Muscle layer of duodenum (tissue), 2 donors: ENCODE measurements around the gene ZNF423.

Experiments
- H3K27ac ChIP-seq: one replicate; pipeline ENCODE4 v1.7.0; 2013; ENCODE audit warnings: mild to moderate bottlenecking, low read length
- H3K27me3 ChIP-seq: one replicate; pipeline ENCODE4 v1.7.0; 2013; ENCODE audit warnings: low read depth, mild to moderate bottlenecking, control low read depth, low read length
- H3K36me3 ChIP-seq, 2 donors: one replicate each; pipeline ENCODE4 v1.7.0; 2013; ENCODE audit warnings: low read length in 2 of 2, control low read depth in 1 of 2, mild to moderate bottlenecking in 1 of 2; ENCODE audit not compliant: insufficient read depth in 2 of 2, control insufficient read depth in 1 of 2
- H3K4me1 ChIP-seq, 2 donors: one replicate each; pipeline ENCODE4 v1.7.0; 2013; ENCODE audit warnings: low read length in 2 of 2, mild to moderate bottlenecking in 2 of 2, control low read depth in 1 of 2, moderate library complexity in 1 of 2; ENCODE audit not compliant: insufficient read depth in 2 of 2, control insufficient read depth in 1 of 2
- H3K4me3 ChIP-seq, 2 donors: one replicate each; pipeline ENCODE4 v1.7.0; 2013; ENCODE audit warnings: low read length in 2 of 2, low read depth in 1 of 2, mild to moderate bottlenecking in 1 of 2
- H3K9me3 ChIP-seq, 2 donors: one replicate each; pipeline ENCODE4 v1.7.0; 2013; ENCODE audit warnings: low read length in 2 of 2, control low read depth in 1 of 2, mild to moderate bottlenecking in 1 of 2; ENCODE audit not compliant: control insufficient read depth in 1 of 2
- donor health status: healthy.

The ZNF423 gene

DNA sequence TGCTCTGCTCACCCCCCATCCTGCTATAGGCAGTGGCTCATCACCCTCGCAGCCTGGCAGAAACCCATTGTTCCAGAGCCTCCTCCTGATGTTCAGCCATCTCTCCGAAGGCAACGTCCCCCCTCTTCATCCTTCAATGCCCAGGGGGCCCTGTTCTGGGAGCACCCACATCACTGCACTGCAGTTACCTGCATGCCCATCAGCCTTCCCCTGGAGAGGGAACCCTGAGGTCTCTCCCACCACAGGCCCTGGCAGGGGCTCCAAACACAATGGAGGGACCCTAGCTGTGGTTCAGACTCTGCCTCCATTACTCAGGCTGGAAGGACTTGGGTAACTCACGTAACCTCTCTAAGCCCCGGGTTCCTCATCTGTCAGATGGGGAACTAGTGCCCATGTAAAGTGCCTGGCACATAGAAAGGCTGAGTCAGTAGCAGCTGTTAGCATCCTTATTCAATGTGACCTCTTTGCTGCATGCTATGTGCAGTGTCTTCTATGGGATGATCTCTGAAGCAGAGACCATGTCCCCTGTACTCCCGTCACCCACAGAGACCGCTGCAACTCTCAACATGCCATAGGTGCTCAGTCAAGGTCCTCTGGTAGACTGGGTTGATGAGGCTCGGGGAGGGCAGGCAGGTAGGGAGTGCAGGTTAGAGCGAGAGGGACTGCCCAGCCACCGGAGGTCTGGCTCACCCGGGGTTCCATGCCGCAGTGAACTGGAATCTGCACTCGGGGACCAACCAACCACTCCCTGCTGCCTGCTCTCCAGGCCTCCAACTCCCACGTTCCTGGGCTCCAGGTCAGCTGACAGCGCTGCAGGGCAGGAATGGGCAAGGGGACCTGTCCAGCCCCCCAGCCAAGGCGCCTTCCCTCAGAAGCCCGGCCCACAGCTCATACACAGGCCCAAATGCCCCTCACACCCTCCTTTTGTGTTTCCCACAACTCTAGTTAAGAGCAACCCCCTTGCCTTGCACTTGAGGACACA is 233.2 kb downstream of the ZNF423 start:
- H3K4me1 ChIP-seq = peaks cover 7 to 28% of the 10 kb centered on the region in 2 donors

DNA sequence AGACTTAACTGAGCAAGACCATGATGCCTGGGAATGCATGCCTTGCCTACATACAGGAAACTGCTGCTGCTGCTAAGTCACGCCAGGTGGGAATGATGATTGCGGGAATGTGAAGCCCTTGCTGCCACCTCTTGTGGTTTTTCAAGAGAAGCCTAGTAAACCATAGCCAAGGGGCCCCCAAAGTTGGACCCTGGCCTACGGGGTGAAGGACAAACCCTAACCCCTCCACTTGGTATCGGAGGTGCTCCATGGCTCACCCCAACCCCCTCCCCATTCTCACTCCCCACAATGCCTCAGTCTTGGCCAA is 233.9 kb downstream of the ZNF423 start:
- no peaks in the 10 kb centered on the region for H3K36me3 ChIP-seq
- H3K4me3 ChIP-seq = no peak overlapping the region
- H3K4me1 ChIP-seq = peaks cover 7 to 28% of the 10 kb centered on the region in 2 donors
- H3K27me3 ChIP-seq = no peaks in the 10 kb centered on the region
- no peak overlapping the region for H3K27ac ChIP-seq
- no peaks in the 10 kb centered on the region for H3K9me3 ChIP-seq

More for the DNA sequence above, 233.2 kb downstream of the ZNF423 start:
- no peaks in the 10 kb centered on the region for H3K27me3 ChIP-seq
- no peak overlapping the region for H3K4me3 ChIP-seq
- no peaks in the 10 kb centered on the region for H3K36me3 ChIP-seq
- no peak overlapping the region for H3K27ac ChIP-seq
- no peaks in the 10 kb centered on the region for H3K9me3 ChIP-seq

DNA sequence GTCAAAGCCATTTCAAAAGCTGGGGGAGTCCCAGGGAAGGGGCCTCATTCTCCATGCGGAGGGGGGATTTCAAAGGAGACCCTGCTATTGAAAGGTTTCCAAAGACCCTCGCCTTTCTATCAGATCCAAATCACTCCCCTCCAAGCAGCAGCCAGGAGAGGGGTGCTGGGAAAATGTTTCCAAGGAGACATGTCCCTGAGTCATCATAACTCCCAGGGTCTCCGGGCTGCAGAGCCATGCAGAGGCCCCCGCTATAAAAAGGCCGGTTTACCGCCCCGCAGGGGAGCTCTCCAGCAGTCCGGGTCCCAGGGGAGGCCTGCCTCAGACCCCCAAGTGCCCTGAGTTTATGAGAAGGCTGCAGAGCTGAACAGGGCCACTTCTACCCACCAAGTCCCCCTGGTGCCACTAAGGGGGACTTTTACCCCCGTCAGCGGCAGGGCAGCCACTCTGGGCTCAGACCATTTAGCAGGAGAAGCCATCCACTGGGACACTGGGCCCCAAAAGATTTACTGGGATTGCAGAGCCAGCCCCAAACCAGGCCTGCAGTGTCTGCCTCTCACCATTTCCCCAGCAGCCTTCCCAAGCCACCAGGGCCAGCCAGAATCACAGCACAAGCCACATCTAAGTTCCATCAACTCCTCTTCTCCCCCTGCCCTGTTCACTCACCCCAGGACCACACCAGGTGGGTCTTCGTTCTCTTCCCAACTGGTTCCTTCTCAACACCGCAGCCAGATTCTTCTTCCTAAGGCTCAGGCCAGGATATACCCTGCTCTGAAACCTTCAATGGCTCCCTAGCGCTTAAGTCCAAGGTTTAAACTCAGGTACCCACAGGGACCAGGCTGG is 234.4 kb downstream of the ZNF423 start:
- Histone ChIP-seq H3K27me3 (no peaks in the 10 kb centered on the region), H3K27ac (no peak overlapping the region), H3K36me3 (no peaks in the 10 kb centered on the region), H3K4me3 (no peak overlapping the region), H3K9me3 (no peaks in the 10 kb centered on the region), H3K4me1 (peaks cover 7 to 28% of the 10 kb centered on the region in 2 donors)

DNA sequence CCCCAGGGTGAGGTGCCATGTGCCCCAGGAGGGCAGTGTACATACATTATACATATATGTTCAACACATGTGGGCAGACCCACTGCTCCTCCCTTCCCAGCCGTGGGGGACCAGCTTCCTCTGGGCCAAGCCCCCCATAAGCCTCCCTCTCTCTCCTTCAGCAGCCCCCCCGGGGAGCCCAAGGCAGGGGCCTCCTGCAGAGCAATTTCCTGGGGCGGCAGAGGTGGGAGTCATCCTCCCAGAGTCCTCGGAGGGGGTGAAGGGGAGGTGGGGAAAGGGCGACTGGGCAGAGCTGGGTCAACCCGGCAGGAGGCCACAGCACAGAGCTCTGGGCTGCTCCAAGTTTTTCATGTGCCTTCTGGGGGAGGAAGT is 235.1 kb downstream of the ZNF423 start:
- no peaks in the 10 kb centered on the region for H3K9me3 ChIP-seq
- H3K4me1 ChIP-seq = peaks cover 7 to 28% of the 10 kb centered on the region in 2 donors
- H3K36me3 ChIP-seq = no peaks in the 10 kb centered on the region
- H3K27ac ChIP-seq = peak overlapping the region; percentile 36
- H3K4me3 ChIP-seq = no peak overlapping the region
- no peaks in the 10 kb centered on the region for H3K27me3 ChIP-seq

DNA sequence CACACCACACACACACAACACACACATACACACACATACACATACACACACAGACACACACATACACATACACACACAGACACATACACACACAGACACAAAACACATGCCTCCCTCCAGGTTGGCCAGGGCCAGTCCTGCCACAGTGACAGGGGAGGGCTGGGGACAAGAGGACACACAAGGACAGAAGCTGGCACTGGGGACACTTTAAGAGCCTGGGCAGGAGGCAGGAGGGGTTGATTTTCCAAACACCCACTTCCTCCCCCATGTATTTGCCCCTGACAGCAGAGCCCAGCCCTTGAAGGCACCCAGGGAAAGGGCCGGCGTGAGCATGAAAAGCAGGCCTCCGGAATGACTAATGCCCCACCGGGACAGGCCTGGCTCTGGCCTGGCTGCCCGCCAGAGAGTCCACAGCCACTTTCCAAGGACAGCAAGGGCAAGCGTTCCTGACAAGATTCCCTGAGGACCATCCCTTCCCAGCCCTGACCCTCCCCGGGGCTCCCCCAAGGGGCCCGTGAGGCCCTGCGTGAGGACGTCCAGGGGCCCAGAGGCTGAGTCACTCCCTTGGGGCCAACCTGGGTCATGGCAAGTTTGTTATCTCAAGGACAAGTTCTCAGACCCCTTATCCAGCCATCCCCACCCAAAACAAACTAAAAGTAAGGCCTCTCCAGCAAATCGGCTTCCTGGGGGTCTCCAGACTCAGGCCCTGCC is 235.6 kb downstream of the ZNF423 start:
- Histone ChIP-seq H3K36me3 (no peaks in the 10 kb centered on the region), H3K4me3 (no peak overlapping the region), H3K4me1 (peaks cover 7 to 25% of the 10 kb centered on the region in 2 donors), H3K27ac (peak overlapping the region; percentile 36), H3K27me3 (no peaks in the 10 kb centered on the region), H3K9me3 (no peaks in the 10 kb centered on the region)

DNA sequence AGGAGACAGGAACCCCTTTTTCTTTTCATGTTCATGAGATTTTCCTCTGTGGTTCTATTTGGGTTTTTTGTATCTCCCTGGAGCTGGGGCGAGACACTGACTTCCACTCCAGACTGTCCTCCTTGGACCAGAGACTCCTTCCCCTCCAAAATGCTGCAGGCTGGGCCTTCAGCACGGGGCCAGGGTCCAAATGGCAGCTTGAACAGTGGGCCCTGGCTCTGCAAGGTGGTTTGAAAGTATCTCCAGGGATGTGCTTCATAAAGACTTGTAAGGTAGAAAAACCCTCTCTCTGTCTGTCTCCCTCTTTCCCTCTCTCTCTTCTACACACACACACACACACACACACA is 236.1 kb downstream of the ZNF423 start:
- Histone ChIP-seq H3K9me3 (no peaks in the 10 kb centered on the region), H3K4me1 (peaks cover 7 to 24% of the 10 kb centered on the region in 2 donors), H3K36me3 (no peaks in the 10 kb centered on the region), H3K27me3 (no peaks in the 10 kb centered on the region), H3K27ac (peak overlapping the region; percentile 36), H3K4me3 (no peak overlapping the region)

DNA sequence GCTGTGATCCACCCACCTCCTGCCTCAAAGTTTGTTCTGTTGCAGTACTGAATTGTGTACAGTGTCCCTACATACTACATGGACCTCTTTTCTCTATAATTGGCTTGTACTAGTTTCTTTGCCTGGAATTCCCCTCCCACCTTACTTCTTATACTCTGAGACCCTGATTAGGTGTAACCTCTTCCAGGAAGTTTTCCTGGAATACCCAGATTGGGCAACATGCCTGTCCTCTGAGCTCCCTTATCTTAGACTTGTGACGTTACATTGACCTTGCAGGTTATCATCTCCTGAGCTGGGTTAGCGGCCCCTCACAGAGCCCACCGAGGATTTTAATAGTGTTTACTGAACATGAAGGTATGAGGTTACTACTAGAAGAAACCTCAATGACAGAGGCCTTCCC is 237.0 kb downstream of the ZNF423 start:
- Histone ChIP-seq H3K4me1 (peaks cover 7 to 24% of the 10 kb centered on the region in 2 donors), H3K9me3 (no peaks in the 10 kb centered on the region), H3K27ac (no peak overlapping the region), H3K27me3 (no peaks in the 10 kb centered on the region), H3K4me3 (no peak overlapping the region), H3K36me3 (no peaks in the 10 kb centered on the region)

DNA sequence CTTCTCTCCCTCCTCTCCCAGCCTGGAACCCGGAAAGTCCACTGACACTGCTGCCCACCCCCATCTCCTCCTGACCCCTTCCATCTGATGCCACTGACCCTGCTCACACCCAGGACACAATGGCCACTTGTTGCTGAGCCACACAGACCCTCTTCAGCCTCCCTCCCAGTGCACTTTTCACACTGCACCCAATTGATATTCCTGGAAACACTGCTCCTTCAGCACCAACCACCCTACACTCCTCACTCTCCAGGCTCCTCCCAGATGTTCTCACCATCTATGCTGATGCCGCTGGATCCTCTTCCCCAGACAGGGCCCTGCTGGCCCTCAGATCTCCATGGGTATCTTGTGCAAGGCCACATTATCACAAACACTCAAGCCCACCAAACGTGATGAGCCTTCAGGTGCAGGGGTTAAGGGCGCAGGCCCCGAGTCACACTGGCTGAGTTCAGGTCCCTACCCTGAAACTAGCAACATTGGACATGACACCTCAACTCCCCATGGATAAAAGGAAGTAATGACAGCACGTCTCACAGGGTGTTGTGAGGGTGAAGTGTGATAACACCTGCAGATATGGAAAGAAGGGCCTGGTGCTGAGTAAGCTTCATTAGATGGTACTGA is 238.1 kb downstream of the ZNF423 start:
- Histone ChIP-seq H3K4me1 (peaks cover 7 to 24% of the 10 kb centered on the region in 2 donors), H3K9me3 (no peaks in the 10 kb centered on the region), H3K4me3 (no peak overlapping the region), H3K27ac (no peak overlapping the region), H3K36me3 (no peaks in the 10 kb centered on the region), H3K27me3 (no peaks in the 10 kb centered on the region)

DNA sequence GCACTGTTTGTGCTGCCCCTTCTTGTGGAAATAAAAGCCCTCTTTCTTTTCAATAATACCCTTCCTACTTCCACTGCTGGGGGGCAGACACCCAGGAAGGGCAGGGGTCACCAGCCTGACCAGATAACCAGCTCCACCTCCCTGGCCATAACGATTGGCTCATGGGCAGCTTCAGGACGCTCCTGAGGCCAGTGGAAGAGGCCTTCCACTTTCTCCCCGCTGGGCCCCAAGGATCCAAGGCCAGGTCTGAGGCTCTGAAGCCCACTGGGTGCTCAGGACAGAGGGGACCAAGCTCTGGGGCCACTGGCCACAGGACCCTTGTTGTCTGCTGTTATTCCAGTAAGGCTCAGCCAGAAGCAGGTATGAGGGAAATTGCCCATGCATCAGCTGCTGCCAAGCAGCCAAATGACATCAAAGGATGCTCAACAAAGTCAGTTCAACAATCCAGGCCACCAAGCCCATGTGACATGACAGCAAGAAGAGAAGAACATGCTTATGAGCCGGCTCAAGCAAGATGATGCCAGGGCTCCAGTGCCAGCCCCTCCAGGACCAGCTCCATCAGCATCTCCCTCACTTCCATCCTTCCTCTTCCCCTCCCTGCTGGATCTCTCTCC is 238.8 kb downstream of the ZNF423 start:
- H3K27ac ChIP-seq = no peak overlapping the region
- H3K36me3 ChIP-seq = no peaks in the 10 kb centered on the region
- H3K27me3 ChIP-seq = no peaks in the 10 kb centered on the region
- H3K4me3 ChIP-seq = no peak overlapping the region
- no peaks in the 10 kb centered on the region for H3K9me3 ChIP-seq
- H3K4me1 ChIP-seq = peaks cover 7 to 24% of the 10 kb centered on the region in 2 donors

DNA sequence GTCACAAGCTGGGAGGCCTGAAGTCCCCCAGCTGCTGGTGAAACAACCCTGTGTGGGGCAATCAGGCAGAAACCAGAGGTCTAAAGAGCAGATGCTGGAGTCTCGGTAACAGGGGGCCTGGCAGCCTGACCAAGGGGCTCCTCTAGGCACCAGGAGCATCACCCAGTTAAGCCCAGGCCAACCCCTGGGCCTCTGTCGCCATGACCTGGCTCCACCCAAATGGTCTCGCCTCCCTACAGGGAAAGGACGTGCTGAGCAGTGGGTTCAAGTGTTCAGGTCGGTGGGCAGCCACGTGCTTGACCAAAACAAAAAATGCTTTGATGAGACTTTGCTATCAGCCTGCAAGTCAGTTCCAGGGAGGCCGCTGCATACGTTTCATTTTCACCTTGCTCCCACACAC is 240.3 kb downstream of the ZNF423 start:
- Histone ChIP-seq H3K4me3 (no peak overlapping the region), H3K27ac (no peak overlapping the region), H3K36me3 (no peaks in the 10 kb centered on the region), H3K9me3 (no peaks in the 10 kb centered on the region), H3K27me3 (no peaks in the 10 kb centered on the region), H3K4me1 (peaks cover 7 to 14% of the 10 kb centered on the region in 2 donors)
